Measurements from ENCODE around the gene ZNF687.
"Not testable (repeated sequence)": the region's sequence is repeated elsewhere in the genome, so short reads cannot be mapped to it uniquely, and the experiment has no call there.

ZNF687 gene

DNA sequence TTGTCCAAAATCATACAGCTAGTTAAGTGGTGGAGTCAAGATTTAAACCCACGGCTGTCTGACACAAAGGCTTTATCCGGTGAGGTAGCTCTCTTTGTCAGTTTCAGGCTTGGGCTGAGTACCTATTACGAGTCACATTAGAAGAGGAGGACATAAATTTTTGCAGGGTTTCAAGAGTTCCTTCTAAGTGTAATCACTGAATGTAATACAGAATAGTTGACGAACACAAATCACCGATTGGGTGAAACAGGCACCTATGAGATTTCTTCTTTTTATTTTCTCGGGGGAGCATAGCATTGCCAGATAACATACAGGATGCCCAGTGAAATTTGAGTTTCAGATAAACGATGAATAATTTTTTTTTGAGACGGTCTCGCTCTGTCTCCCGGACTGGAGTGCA, 26.7 kb upstream of the ZNF687 start:
- Histone ChIP-seq H3K4me3 (ENCODE audit: low read length) (peak overlapping the region; percentile 99), H3K27ac (ENCODE audit: low read length) (peak overlapping the region; percentile 68), H3K27me3 (ENCODE audit: insufficient read depth, low read length) (no peaks in the 10 kb centered on the region), H3K9me3 (ENCODE audit: insufficient read depth, low read depth, low read length) (no peaks in the 10 kb centered on the region), H3K9ac (ENCODE audit: low read depth, low read length) (peak overlapping the region; percentile 88), H3K4me1 (ENCODE audit: insufficient read depth, low read length) (peaks cover 7% of the 10 kb centered on the region; the same call in 1 of the 2 replicates), H3K36me3 (ENCODE audit: insufficient read depth, low read depth, low read length) (peaks cover 4% of the 10 kb centered on the region; the same call in 1 of the 2 replicates)

GRCh38 chr1:151259351-151259750, 22.7 kb upstream of the ZNF687 start:
- Histone ChIP-seq H3K27me3 (ENCODE audit: insufficient read depth, low read length) (no peaks in the 10 kb centered on the region), H3K9ac (ENCODE audit: low read depth, low read length) (no peak overlapping the region), H3K36me3 (ENCODE audit: insufficient read depth, low read depth, low read length) (peaks cover 26% of the 10 kb centered on the region), H3K4me1 (ENCODE audit: insufficient read depth, low read length) (peaks cover 7% of the 10 kb centered on the region; the same call in 1 of the 2 replicates), H3K4me3 (ENCODE audit: low read length) (no peak overlapping the region), H3K9me3 (ENCODE audit: insufficient read depth, low read depth, low read length) (no peaks in the 10 kb centered on the region), H3K27ac (ENCODE audit: low read length) (no peak overlapping the region)

- Histone ChIP-seq H3K9ac (ENCODE audit: low read depth, low read length) (no peak overlapping the region), H3K9me3 (ENCODE audit: insufficient read depth, low read depth, low read length) (no peaks in the 10 kb centered on the region), H3K4me1 (ENCODE audit: insufficient read depth, low read length) (no peaks in the 10 kb centered on the region), H3K27ac (ENCODE audit: low read length) (no peak overlapping the region), H3K4me3 (ENCODE audit: low read length) (no peak overlapping the region), H3K27me3 (ENCODE audit: insufficient read depth, low read length) (no peaks in the 10 kb centered on the region), H3K36me3 (ENCODE audit: insufficient read depth, low read depth, low read length) (peaks cover 63% of the 10 kb centered on the region)
Observed at GRCh38 chr1:151265446-151266236, 16.5 kb upstream of the ZNF687 start.

DNA sequence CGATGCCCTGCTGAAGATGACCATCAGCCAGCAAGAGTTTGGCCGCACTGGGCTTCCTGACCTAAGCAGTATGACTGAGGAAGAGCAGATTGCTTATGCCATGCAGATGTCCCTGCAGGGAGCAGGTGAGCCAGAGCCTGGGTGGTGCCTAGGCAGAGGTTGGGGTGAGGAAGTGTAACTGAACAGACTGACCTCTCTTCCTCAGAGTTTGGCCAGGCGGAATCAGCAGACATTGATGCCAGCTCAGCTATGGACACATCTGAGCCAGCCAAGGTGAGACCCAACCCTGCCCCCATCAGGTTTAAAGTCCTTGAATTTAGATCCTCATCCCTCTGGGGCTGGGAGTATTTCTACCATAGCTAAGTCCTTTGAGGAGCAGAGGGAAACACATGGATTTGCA, 15.8 kb upstream of the ZNF687 start:
- Histone ChIP-seq H3K4me3 (ENCODE audit: low read length) (no peak overlapping the region), H3K4me1 (ENCODE audit: insufficient read depth, low read length) (no peaks in the 10 kb centered on the region), H3K9ac (ENCODE audit: low read depth, low read length) (no peak overlapping the region), H3K27ac (ENCODE audit: low read length) (no peak overlapping the region), H3K27me3 (ENCODE audit: insufficient read depth, low read length) (no peaks in the 10 kb centered on the region), H3K9me3 (ENCODE audit: insufficient read depth, low read depth, low read length) (no peaks in the 10 kb centered on the region), H3K36me3 (ENCODE audit: insufficient read depth, low read depth, low read length) (peaks cover 63% of the 10 kb centered on the region)

GRCh38 chr1:151266821-151267220, 15.3 kb upstream of the ZNF687 start:
- no peaks in the 10 kb centered on the region for H3K27me3 ChIP-seq (ENCODE audit: insufficient read depth, low read length)
- no peak overlapping the region for H3K4me3 ChIP-seq (ENCODE audit: low read length)
- peaks cover 60% of the 10 kb centered on the region for H3K36me3 ChIP-seq (ENCODE audit: insufficient read depth, low read depth, low read length)
- no peaks in the 10 kb centered on the region for H3K4me1 ChIP-seq (ENCODE audit: insufficient read depth, low read length)
- H3K9ac ChIP-seq (ENCODE audit: low read depth, low read length), result no peak overlapping the region
- no peaks in the 10 kb centered on the region for H3K9me3 ChIP-seq (ENCODE audit: insufficient read depth, low read depth, low read length)
- no peak overlapping the region for H3K27ac ChIP-seq (ENCODE audit: low read length)

DNA sequence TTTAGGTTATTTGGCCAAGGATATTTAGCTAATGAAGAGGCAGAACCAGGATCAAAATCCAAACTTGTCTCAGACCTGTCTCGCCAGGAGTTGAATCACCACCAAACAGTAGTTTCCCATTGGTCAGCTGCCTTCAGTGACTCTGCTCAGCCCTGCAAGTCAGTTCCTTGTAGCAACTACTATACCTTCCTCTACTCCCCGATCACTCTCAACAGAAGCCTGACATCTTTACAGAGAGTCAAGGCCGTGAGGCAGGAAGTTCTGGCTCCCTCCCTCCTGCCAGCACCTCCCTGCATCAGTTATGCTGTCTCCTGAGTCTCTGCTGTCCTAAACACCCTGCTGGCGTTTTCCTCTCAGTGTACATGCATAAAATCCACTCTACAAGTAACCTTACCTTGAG, 14.3 kb upstream of the ZNF687 start:
- peaks cover 51% of the 10 kb centered on the region for H3K36me3 ChIP-seq (ENCODE audit: insufficient read depth, low read depth, low read length)
- H3K27ac ChIP-seq (ENCODE audit: low read length), result no peak overlapping the region
- no peaks in the 10 kb centered on the region for H3K9me3 ChIP-seq (ENCODE audit: insufficient read depth, low read depth, low read length)
- H3K4me3 ChIP-seq (ENCODE audit: low read length), result no peak overlapping the region
- H3K9ac ChIP-seq (ENCODE audit: low read depth, low read length), result no peak overlapping the region
- H3K27me3 ChIP-seq (ENCODE audit: insufficient read depth, low read length), result no peaks in the 10 kb centered on the region
- H3K4me1 ChIP-seq (ENCODE audit: insufficient read depth, low read length), result no peaks in the 10 kb centered on the region

DNA sequence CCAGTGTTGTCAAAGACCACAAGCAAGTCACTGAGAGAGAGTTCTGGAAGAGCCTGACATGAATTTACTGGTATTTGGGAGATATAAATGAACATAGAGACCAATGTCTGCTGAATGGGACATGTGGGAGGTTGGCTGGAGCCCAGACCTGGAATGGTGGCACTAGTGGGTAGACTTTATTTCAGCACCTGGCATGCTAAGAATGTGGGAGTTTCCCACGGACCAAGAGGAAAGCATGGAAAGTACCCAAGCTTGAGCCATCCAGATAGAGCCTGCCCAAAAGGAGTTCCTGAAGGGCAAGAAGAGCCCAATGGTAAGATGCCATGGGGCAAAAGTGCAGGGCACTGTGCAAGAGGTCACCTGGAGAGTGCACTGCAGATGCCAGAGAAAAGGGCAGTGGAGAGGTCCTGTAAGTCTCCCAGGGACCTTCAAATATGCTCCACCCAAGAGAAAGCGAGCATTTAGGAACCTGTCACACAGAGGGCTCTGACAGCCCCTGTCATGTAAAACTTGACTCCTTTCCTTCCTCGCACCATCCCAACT, 8.1 kb upstream of the ZNF687 start:
- H3K4me1 ChIP-seq (ENCODE audit: insufficient read depth, low read length), result no peaks in the 10 kb centered on the region
- H3K9ac ChIP-seq (ENCODE audit: low read depth, low read length), result no peak overlapping the region
- H3K9me3 ChIP-seq (ENCODE audit: insufficient read depth, low read depth, low read length), result no peaks in the 10 kb centered on the region
- no peaks in the 10 kb centered on the region for H3K27me3 ChIP-seq (ENCODE audit: insufficient read depth, low read length)
- no peaks in the 10 kb centered on the region; the same call in 1 of the 2 replicates for H3K36me3 ChIP-seq (ENCODE audit: insufficient read depth, low read depth, low read length)
- H3K4me3 ChIP-seq (ENCODE audit: low read length), result no peak overlapping the region
- no peak overlapping the region for H3K27ac ChIP-seq (ENCODE audit: low read length)

DNA sequence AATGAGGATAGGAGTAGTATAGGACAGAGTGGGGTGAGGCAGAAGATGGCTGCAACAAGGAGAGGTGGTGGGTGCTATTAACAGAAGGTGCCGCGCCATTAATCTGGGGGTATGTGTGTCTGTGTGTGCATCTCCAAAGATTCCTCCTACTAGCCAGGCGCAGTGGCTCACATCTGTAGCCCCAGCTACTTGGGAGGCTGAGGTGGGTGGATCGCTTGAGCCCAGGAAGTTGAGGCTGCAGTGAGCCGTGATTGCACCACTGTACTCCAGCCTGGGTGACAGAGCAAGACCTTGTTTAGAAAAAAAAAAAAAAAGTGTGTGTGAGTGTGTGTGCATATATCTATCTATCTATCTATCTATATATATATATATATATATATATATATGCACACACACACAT, 6.8 kb upstream of the ZNF687 start:
- H3K4me3 ChIP-seq (ENCODE audit: low read length); H3K9ac ChIP-seq (ENCODE audit: low read depth, low read length); H3K4me1 ChIP-seq (ENCODE audit: insufficient read depth, low read length); H3K27ac ChIP-seq (ENCODE audit: low read length); H3K27me3 ChIP-seq (ENCODE audit: insufficient read depth, low read length); H3K9me3 ChIP-seq (ENCODE audit: insufficient read depth, low read depth, low read length); H3K36me3 ChIP-seq (ENCODE audit: insufficient read depth, low read depth, low read length): not testable (repeated sequence)

- Histone ChIP-seq H3K4me1 (ENCODE audit: insufficient read depth, low read length) (no peaks in the 10 kb centered on the region), H3K9ac (ENCODE audit: low read depth, low read length) (no peak overlapping the region), H3K4me3 (ENCODE audit: low read length) (no peak overlapping the region), H3K27ac (ENCODE audit: low read length) (no peak overlapping the region), H3K9me3 (ENCODE audit: insufficient read depth, low read depth, low read length) (no peaks in the 10 kb centered on the region), H3K36me3 (ENCODE audit: insufficient read depth, low read depth, low read length) (no peaks in the 10 kb centered on the region), H3K27me3 (ENCODE audit: insufficient read depth, low read length) (no peaks in the 10 kb centered on the region)
Observed at GRCh38 chr1:151277249-151277648, 4.8 kb upstream of the ZNF687 start.

DNA sequence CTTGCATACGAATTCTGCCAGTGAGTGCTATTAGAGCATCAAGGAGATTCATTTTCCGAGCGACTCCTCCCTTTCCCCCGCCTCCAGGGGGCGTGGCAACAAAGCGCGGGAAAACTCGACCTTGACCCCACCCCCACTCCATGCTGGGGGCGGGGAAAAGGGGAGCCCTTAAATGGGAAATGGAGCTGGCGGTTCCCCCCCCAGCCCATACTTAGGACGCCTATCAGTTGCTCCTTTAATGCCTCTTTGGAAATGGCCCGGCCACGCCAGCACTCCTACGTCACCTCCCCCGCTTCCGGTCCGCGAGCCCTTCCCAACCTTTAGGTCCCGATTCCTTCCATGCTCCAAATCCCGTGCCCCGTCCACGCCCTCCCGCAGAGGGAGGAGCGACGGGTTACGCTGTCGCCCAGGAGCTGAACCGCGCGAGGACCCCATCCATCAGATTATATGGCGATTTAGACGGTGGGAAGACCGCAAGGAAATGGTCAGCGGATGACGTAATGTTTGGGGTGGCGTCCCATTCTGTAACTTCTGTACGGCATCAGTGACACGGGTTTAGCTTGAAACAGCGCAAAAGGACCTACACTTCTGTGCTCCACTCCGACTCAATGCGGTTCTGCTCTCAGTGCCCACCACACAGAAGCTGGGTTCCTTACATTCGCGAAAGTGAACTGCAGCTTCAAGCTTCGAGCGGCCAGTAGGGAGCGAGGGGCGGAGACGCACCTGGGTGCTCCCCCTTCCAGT, 702 bp upstream of the ZNF687 start:
- Histone ChIP-seq H3K36me3 (ENCODE audit: insufficient read depth, low read depth, low read length) (peaks cover 19% of the 10 kb centered on the region), H3K27ac (ENCODE audit: low read length) (peak overlapping the region; percentile 99), H3K27me3 (ENCODE audit: insufficient read depth, low read length) (no peaks in the 10 kb centered on the region), H3K9ac (ENCODE audit: low read depth, low read length) (peak overlapping the region; percentile 95), H3K4me1 (ENCODE audit: insufficient read depth, low read length) (peaks cover 5% of the 10 kb centered on the region; the same call in 1 of the 2 replicates), H3K4me3 (ENCODE audit: low read length) (peak overlapping the region; percentile 86), H3K9me3 (ENCODE audit: insufficient read depth, low read depth, low read length) (no peaks in the 10 kb centered on the region)

DNA sequence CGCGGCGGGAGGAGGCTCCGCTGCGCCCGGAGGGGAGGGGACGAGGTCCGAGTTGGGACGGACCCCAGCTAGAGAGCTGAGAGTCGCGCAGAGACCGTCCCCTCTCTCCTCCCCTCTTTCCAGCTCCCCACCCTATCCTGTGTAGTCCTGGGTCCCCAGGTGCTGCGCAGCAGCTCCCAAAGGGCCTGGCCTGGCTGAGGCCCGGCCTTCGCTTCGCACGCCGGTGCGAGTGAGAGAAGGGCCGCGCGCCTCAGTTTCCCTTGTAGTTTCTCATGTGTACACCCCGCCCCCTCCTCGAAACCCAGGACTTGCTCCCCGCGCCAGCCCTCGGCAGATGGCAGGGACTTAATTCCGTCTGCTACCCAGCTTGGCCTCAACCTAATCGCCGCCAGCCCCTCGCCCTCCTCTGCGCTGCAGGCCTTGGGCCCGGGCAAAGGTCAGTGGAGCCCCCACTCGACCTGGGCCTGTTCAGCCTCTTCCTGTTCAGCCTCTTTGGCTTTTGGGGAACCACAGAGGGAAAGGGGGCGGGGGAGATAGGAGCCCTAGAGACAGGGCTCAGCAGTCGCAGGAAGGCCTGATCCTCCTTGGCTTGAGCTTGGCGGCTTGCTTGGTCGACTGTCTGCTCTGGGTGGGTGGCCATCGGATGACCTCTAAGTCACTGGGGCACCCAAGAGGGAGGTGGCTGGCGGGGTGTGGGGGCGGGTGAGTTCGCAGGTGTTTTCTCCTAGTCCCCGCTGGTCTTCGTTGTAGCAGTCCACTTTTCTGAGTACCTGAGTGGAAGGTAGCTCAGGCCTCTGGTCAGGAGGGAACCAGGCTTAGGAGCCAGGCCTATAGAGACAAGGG, 1.0 kb downstream of the ZNF687 start:
- Histone ChIP-seq H3K4me1 (ENCODE audit: insufficient read depth, low read length) (peaks cover 5% of the 10 kb centered on the region; the same call in 1 of the 2 replicates), H3K9me3 (ENCODE audit: insufficient read depth, low read depth, low read length) (no peaks in the 10 kb centered on the region), H3K36me3 (ENCODE audit: insufficient read depth, low read depth, low read length) (peaks cover 36% of the 10 kb centered on the region), H3K9ac (ENCODE audit: low read depth, low read length) (peak overlapping the region; percentile 95; the same call in 1 of the 2 replicates), H3K4me3 (ENCODE audit: low read length) (peak overlapping the region; percentile 86), H3K27ac (ENCODE audit: low read length) (peak overlapping the region; percentile 71), H3K27me3 (ENCODE audit: insufficient read depth, low read length) (no peaks in the 10 kb centered on the region)

Data from iPS-20b (cell line).